GM06990 (cell line): ENCODE data around the gene SPTBN4.

ENCODE experiments used
- DNase-seq: peaks from one replicate; pipeline ENCODE4 v3.0.0-alpha.2; 2011; ENCODE audit not compliant: insufficient read length; ENCODE audit errors: extremely low read depth
- H3K27me3 ChIP-seq: replicated peaks from 2 replicates; pipeline ENCODE4 v1.6.0; 2011; ENCODE audit warnings: low read length; ENCODE audit not compliant: control insufficient read depth, insufficient read depth
- H3K36me3 ChIP-seq: 2 replicates; pipeline ENCODE4 v1.5.1; 2011; ENCODE audit warnings: low read length; ENCODE audit not compliant: control insufficient read depth, insufficient read depth
- H3K4me3 ChIP-seq: replicated peaks from 2 replicates; pipeline ENCODE4 v1.5.1; 2011; ENCODE audit warnings: low read depth, mild to moderate bottlenecking, control low read depth, low read length
- CTCF ChIP-seq: IDR thresholded peaks from 2 replicates; pipeline ENCODE4 v1.5.1; 2011; ENCODE audit warnings: low read length, control low read depth, mild to moderate bottlenecking, inconsistent platforms; ENCODE audit not compliant: insufficient read depth, poor library complexity, severe bottlenecking

SPTBN4 gene

GRCh38 chr19:40617961-40618360 lies 151.2 kb downstream of the SPTBN4 start:
- TF ChIP-seq CTCF: no peak
- DNase-seq: no peak
- Histone ChIP-seq H3K4me3 (no peak overlapping the region), H3K27me3 (no peaks in the 10 kb centered on the region), H3K36me3 (no peaks in the 10 kb centered on the region; the same call in 1 of the 2 replicates)

GRCh38 chr19:40619333-40620160 lies 152.7 kb downstream of the SPTBN4 start:
- H3K36me3 ChIP-seq: no peaks in the 10 kb centered on the region; the same call in 1 of the 2 replicates
- H3K27me3 ChIP-seq: no peaks in the 10 kb centered on the region
- no peak for DNase-seq
- TF ChIP-seq CTCF: no peak
- H3K4me3 ChIP-seq: no peak overlapping the region

GRCh38 chr19:40620161-40620485 lies 153.3 kb downstream of the SPTBN4 start:
- H3K4me3 ChIP-seq: no peak overlapping the region
- no peak for DNase-seq
- TF ChIP-seq CTCF: no peak

GRCh38 chr19:40621283-40621682 lies 154.5 kb downstream of the SPTBN4 start:
- no peak for DNase-seq
- no peak for TF ChIP-seq CTCF
- Histone ChIP-seq H3K4me3 (no peak overlapping the region), H3K27me3 (no peaks in the 10 kb centered on the region), H3K36me3 (no peaks in the 10 kb centered on the region; the same call in 1 of the 2 replicates)

More at GRCh38 chr19:40620161-40620485, 153.3 kb downstream of the SPTBN4 start:
- Histone ChIP-seq H3K36me3 (no peaks in the 10 kb centered on the region; the same call in 1 of the 2 replicates), H3K27me3 (no peaks in the 10 kb centered on the region)

GRCh38 chr19:40621966-40622772 lies 155.4 kb downstream of the SPTBN4 start:
- H3K36me3 ChIP-seq: no peaks in the 10 kb centered on the region; the same call in 1 of the 2 replicates
- no peak for TF ChIP-seq CTCF
- no peaks in the 10 kb centered on the region for H3K27me3 ChIP-seq
- no peak for DNase-seq
- no peak overlapping the region for H3K4me3 ChIP-seq
